NCI-H2029 (cell line): Measurements from ENCODE around the gene TRMT2A.

Source experiments
- DNase-seq: peaks from one replicate; lab custom pipeline; 2025; lab: John Stamatoyannopoulos, UW

TRMT2A gene

GRCh38 chr22:20132686-20133246 lies 15.7 kb upstream of the TRMT2A start:
- DNase-seq, result no peak

- no peak for DNase-seq
These were observed 15.0 kb upstream of the TRMT2A start for GRCh38 chr22:20131859-20132685.

GRCh38 chr22:20131597-20131858 lies 14.5 kb upstream of the TRMT2A start, which contains the start of gene ZDHHC8:
Gene ZDHHC8 (plus strand): TSS chr22:20131804. CDS start chr22:20131948, 144 bp downstream.
- no peak for DNase-seq

GRCh38 chr22:20130731-20131596 lies 13.9 kb upstream of the TRMT2A start:
- DNase-seq, result no peak

- peak; percentile 10 for DNase-seq
These were observed 13.3 kb upstream of the TRMT2A start for GRCh38 chr22:20130319-20130718.

- no peak for DNase-seq
These were observed 12.7 kb upstream of the TRMT2A start for GRCh38 chr22:20129747-20130014.

- DNase-seq, result no peak
These were observed 12.1 kb upstream of the TRMT2A start for GRCh38 chr22:20128902-20129746.

GRCh38 chr22:20128619-20128901 lies 11.5 kb upstream of the TRMT2A start:
- no peak for DNase-seq

- no peak for DNase-seq
These were observed 11.0 kb upstream of the TRMT2A start for GRCh38 chr22:20127869-20128618.

GRCh38 chr22:20127318-20127868 lies 10.4 kb upstream of the TRMT2A start:
- DNase-seq, result no peak

GRCh38 chr22:20126284-20127029 lies 9.4 kb upstream of the TRMT2A start:
- DNase-seq, result no peak

GRCh38 chr22:20125201-20126174 lies 8.5 kb upstream of the TRMT2A start:
- DNase-seq, result no peak

GRCh38 chr22:20124083-20124787 lies 7.2 kb upstream of the TRMT2A start:
- no peak for DNase-seq

GRCh38 chr22:20123366-20124082 lies 6.5 kb upstream of the TRMT2A start:
- DNase-seq, result no peak

GRCh38 chr22:20121856-20122415 lies 4.9 kb upstream of the TRMT2A start:
- no peak for DNase-seq

- DNase-seq, result no peak
These were observed 1.4 kb upstream of the TRMT2A start for GRCh38 chr22:20118300-20119020.

- no peak for DNase-seq
These were observed 740 bp upstream of the TRMT2A start for GRCh38 chr22:20117633-20118299.
